Measurements from ENCODE around the gene TBX4. TPM values are rescaled to one million over a fixed set of nuclear protein-coding genes. Genes with fewer than 3 reads are reported as not detected.

The TBX4 gene
- total and polyA plus RNA-seq, 9 of the 15 experiments (the other 6 are each of a cell fraction or from before 2014, with no cell fraction given): not detected

GRCh38 chr17:61476476-61477203 is 24.4 kb downstream of the TBX4 start:
- intact Hi-C loops (cut with micrococcal nuclease) (no loop called here), in situ Hi-C loops (cut with MboI) (no loop called here)
- WGBS (ENCODE audit: insufficient coverage, low coverage, missing lambda C conversion rate): under 1% methylated on average over 15 of the region's 17 CpGs
- Histone ChIP-seq H4K20me1 (replicated peaks; ENCODE audit: control insufficient read depth, insufficient read depth, low read length) (0 out of 2 replicates have a peak, but pooled peaks cover 12% of the 10 kb centered on the region), H3K4me1 (replicated peaks in 1 of 2; ENCODE audit: control insufficient read depth in 2 of 2, insufficient read depth in 2 of 2, low read length in 2 of 2) (peaks cover 0 to 3% of the 10 kb centered on the region in 2 experiments; a peak in 1 of 5 replicates), H3K36me3 (ENCODE audit: control insufficient read depth, insufficient read depth, low read length) (no peaks in the 10 kb centered on the region), H3K9me1 (ENCODE audit: control insufficient read depth, insufficient read depth, low read length) (peaks cover 2% of the 10 kb centered on the region), H3K79me2 (ENCODE audit: control insufficient read depth, insufficient read depth, low read length) (no peaks in the 10 kb centered on the region), H3K4me3 (no peak overlapping the region), H3K9me3 (replicated peaks; ENCODE audit: control insufficient read depth, insufficient read depth, low read depth, low read length) (no peaks in the 10 kb centered on the region), H3K27me3 (ENCODE audit: control insufficient read depth in 2 of 2, insufficient read depth in 2 of 2, low read length in 2 of 2) (peaks cover 24 to 78% of the 10 kb centered on the region in 2 experiments; a peak in 4 of 5 replicates), H3K9ac (ENCODE audit: insufficient read depth in 1 of 2, low read depth in 2 of 2, low read length in 2 of 2) (no peak overlapping the region), H3K27ac (ENCODE audit: extremely low read depth, low read depth, low read length) (no peak overlapping the region), H2AFZ (ENCODE audit: low read depth, low read length) (no peak overlapping the region), H3K4me2 (ENCODE audit: insufficient read depth, low read length) (no peak overlapping the region)
- no peak for FAIRE-seq
- CTCF ChIA-PET (ENCODE audit: low intra/inter-chr PET ratio): no interaction called here
- no peak for DNase-seq (ENCODE audit: extremely low read depth in 1 of 4, low spot score in 3 of 4)
- ATAC-seq: no peak
- BruUV-seq (replicated peaks): no TSS peak
- TF ChIP-seq, protein P1, sequence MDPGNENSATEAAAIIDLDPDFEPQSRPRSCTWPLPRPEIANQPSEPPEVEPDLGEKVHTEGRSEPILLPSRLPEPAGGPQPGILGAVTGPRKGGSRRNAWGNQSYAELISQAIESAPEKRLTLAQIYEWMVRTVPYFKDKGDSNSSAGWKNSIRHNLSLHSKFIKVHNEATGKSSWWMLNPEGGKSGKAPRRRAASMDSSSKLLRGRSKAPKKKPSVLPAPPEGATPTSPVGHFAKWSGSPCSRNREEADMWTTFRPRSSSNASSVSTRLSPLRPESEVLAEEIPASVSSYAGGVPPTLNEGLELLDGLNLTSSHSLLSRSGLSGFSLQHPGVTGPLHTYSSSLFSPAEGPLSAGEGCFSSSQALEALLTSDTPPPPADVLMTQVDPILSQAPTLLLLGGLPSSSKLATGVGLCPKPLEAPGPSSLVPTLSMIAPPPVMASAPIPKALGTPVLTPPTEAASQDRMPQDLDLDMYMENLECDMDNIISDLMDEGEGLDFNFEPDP (CRISPR knock-in tag; IDR thresholded peaks at IDR 0.05): no peak
- TF ChIP-seq, protein P2, sequence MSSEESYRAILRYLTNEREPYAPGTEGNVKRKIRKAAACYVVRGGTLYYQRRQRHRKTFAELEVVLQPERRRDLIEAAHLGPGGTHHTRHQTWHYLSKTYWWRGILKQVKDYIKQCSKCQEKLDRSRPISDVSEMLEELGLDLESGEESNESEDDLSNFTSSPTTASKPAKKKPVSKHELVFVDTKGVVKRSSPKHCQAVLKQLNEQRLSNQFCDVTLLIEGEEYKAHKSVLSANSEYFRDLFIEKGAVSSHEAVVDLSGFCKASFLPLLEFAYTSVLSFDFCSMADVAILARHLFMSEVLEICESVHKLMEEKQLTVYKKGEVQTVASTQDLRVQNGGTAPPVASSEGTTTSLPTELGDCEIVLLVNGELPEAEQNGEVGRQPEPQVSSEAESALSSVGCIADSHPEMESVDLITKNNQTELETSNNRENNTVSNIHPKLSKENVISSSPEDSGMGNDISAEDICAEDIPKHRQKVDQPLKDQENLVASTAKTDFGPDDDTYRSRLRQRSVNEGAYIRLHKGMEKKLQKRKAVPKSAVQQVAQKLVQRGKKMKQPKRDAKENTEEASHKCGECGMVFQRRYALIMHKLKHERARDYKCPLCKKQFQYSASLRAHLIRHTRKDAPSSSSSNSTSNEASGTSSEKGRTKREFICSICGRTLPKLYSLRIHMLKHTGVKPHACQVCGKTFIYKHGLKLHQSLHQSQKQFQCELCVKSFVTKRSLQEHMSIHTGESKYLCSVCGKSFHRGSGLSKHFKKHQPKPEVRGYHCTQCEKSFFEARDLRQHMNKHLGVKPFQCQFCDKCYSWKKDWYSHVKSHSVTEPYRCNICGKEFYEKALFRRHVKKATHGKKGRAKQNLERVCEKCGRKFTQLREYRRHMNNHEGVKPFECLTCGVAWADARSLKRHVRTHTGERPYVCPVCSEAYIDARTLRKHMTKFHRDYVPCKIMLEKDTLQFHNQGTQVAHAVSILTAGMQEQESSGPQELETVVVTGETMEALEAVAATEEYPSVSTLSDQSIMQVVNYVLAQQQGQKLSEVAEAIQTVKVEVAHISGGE (CRISPR knock-in tag; IDR thresholded peaks at IDR 0.05): peak in 1 of 3 experiments; percentile 24; a peak in 1 of 6 replicates
- POLR2A ChIA-PET: interaction anchor here (1.1 kb wide), 1 partner anchor 42 kb away, joined by 3 read pairs; no protein-coding TSS in a partner anchor

Data from K562 (cell line).